H7 (cell line): ENCODE results near the gene PIWIL4. TPM values are rescaled to one million over a fixed set of nuclear protein-coding genes. Genes with fewer than 3 reads are reported as not detected.
"Not testable (repeated sequence)": the region's sequence is repeated elsewhere in the genome, so short reads cannot be mapped to it uniquely, and the experiment has no call there.

Experiments
- DNase-seq: peaks from one replicate; pipeline ENCODE4 v3.0.0; 2012
- H3K27me3 ChIP-seq: 2 replicates; pipeline ENCODE4 v1.6.0; 2011; ENCODE audit warnings: mild to moderate bottlenecking, low read length; ENCODE audit not compliant: control insufficient read depth, insufficient read depth
- H3K36me3 ChIP-seq: replicated peaks from 2 replicates; pipeline ENCODE4 v1.5.1; 2011; ENCODE audit warnings: low read length; ENCODE audit not compliant: control insufficient read depth, insufficient read depth
- H3K4me3 ChIP-seq: 2 replicates; pipeline ENCODE4 v1.5.1; 2011; ENCODE audit warnings: low read depth, mild to moderate bottlenecking, control low read depth, low read length, moderate library complexity; ENCODE audit not compliant: insufficient read depth
- total RNA-seq: library from RNA; depleted of rRNA; stranded (reverse); fragments of >200 nt; shearing (Covaris generic); gene quantifications from 2 replicates; pipeline ENCODE4 v1.2.3, GENCODE V29; 2014

PIWIL4 gene
- total RNA-seq, 1 experiment from 2014 or later, result 1.2 TPM

GRCh38 chr11:94625422-94625821 is 58.3 kb downstream of the PIWIL4 start:
- not testable (repeated sequence) for DNase-seq

GRCh38 chr11:94627003-94627560 is 59.9 kb downstream of the PIWIL4 start:
- H3K36me3 ChIP-seq, DNase-seq, H3K4me3 ChIP-seq, H3K27me3 ChIP-seq: not testable (repeated sequence)

More at GRCh38 chr11:94625422-94625821, 58.3 kb downstream of the PIWIL4 start:
- not testable (repeated sequence) for H3K4me3 ChIP-seq, H3K36me3 ChIP-seq, H3K27me3 ChIP-seq

GRCh38 chr11:94629741-94630140 is 62.6 kb downstream of the PIWIL4 start:
- Histone ChIP-seq H3K27me3 (no peaks in the 10 kb centered on the region), H3K4me3 (no peak overlapping the region), H3K36me3 (no peaks in the 10 kb centered on the region)
- no peak for DNase-seq

- Histone ChIP-seq H3K36me3 (no peaks in the 10 kb centered on the region), H3K27me3 (no peaks in the 10 kb centered on the region), H3K4me3 (no peak overlapping the region)
- DNase-seq, result no peak
Observed at GRCh38 chr11:94630221-94630620, 63.1 kb downstream of the PIWIL4 start.

- no peak for DNase-seq
- Histone ChIP-seq H3K27me3 (no peaks in the 10 kb centered on the region), H3K4me3 (no peak overlapping the region), H3K36me3 (no peaks in the 10 kb centered on the region)
Observed at GRCh38 chr11:94632356-94632755, 65.2 kb downstream of the PIWIL4 start.

GRCh38 chr11:94635072-94635471 is 67.9 kb downstream of the PIWIL4 start:
- H3K36me3 ChIP-seq, result no peaks in the 10 kb centered on the region
- peak; percentile 28 for DNase-seq
- H3K27me3 ChIP-seq, result no peaks in the 10 kb centered on the region
- H3K4me3 ChIP-seq, result no peak overlapping the region

GRCh38 chr11:94636388-94636949 is 69.3 kb downstream of the PIWIL4 start:
- no peaks in the 10 kb centered on the region for H3K36me3 ChIP-seq
- H3K4me3 ChIP-seq, result no peak overlapping the region
- no peaks in the 10 kb centered on the region for H3K27me3 ChIP-seq
- DNase-seq, result no peak

- Histone ChIP-seq H3K4me3 (no peak overlapping the region), H3K36me3 (no peaks in the 10 kb centered on the region), H3K27me3 (no peaks in the 10 kb centered on the region)
- DNase-seq, result no peak
Observed at GRCh38 chr11:94638301-94638901, 71.2 kb downstream of the PIWIL4 start.

- H3K36me3 ChIP-seq, result no peaks in the 10 kb centered on the region
- DNase-seq, result no peak
Observed at GRCh38 chr11:94638902-94639373, 71.8 kb downstream of the PIWIL4 start.

GRCh38 chr11:94639901-94640721 is 72.9 kb downstream of the PIWIL4 start:
- Histone ChIP-seq H3K36me3 (no peaks in the 10 kb centered on the region), H3K27me3 (no peaks in the 10 kb centered on the region), H3K4me3 (no peak overlapping the region)
- no peak for DNase-seq

More at GRCh38 chr11:94638902-94639373, 71.8 kb downstream of the PIWIL4 start:
- H3K4me3 ChIP-seq, result no peak overlapping the region
- H3K27me3 ChIP-seq, result no peaks in the 10 kb centered on the region

GRCh38 chr11:94641167-94641761 is 74.1 kb downstream of the PIWIL4 start:
- H3K4me3 ChIP-seq, result no peak overlapping the region

GRCh38 chr11:94643186-94643585 is 76.0 kb downstream of the PIWIL4 start:
- H3K4me3 ChIP-seq, result peak overlapping the region; percentile 26; the same call in 1 of the 2 replicates
- H3K36me3 ChIP-seq, H3K27me3 ChIP-seq, DNase-seq: not testable (repeated sequence)

More at GRCh38 chr11:94641167-94641761, 74.1 kb downstream of the PIWIL4 start:
- Histone ChIP-seq H3K36me3 (no peaks in the 10 kb centered on the region), H3K27me3 (no peaks in the 10 kb centered on the region)
- DNase-seq, result no peak

- Histone ChIP-seq H3K27me3 (no peaks in the 10 kb centered on the region), H3K36me3 (peaks cover 7% of the 10 kb centered on the region), H3K4me3 (no peak overlapping the region)
- DNase-seq, result peak; percentile 34
Observed at GRCh38 chr11:94647926-94648325, 80.8 kb downstream of the PIWIL4 start.

GRCh38 chr11:94648789-94649188 is 81.6 kb downstream of the PIWIL4 start:
- no peak for DNase-seq
- Histone ChIP-seq H3K36me3 (peaks cover 9% of the 10 kb centered on the region), H3K27me3 (no peaks in the 10 kb centered on the region), H3K4me3 (no peak overlapping the region)
